HG03097 (cell line): ENCODE data around the gene NSMF.
A peak's percentile ranks its signal among the peaks of the same experiment; 100 is the strongest.
"Not testable (repeated sequence)": the region's sequence is repeated elsewhere in the genome, so short reads cannot be mapped to it uniquely, and the experiment has no call there.

ENCODE experiments used
- ATAC-seq: cut with Tn5 transposase; IDR thresholded peaks from one replicate; pipeline ENCODE4 v1.9.1; 2021; ENCODE audit not compliant: unreplicated experiment, low FRiP score

Gene NSMF

GRCh38 chr9:137477778-137478612, 18.9 kb upstream of the NSMF start:
- no peak for ATAC-seq

GRCh38 chr9:137476856-137477255, 17.7 kb upstream of the NSMF start:
- ATAC-seq, result no peak

GRCh38 chr9:137475666-137476065, 16.5 kb upstream of the NSMF start:
- no peak for ATAC-seq

DNA sequence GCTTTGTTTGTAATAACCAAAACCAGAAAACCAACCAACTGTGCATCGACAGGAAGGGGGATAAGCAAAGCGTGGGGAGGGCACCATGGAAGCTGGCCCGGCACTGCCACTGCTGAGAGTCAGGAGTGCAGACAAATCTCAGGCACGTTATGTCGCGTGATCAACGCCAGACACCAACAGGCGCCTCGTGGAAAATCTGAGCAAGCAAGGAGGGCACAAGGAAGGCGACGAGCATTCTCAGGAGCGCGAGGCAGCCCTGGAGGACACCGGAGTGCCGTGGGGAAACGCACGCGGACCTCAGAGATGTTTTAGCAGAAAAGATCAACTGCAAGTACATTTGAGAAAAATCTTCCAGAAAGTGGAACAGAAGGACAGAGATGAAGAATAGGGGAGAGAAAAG, 15.1 kb upstream of the NSMF start:
- no peak for ATAC-seq

DNA sequence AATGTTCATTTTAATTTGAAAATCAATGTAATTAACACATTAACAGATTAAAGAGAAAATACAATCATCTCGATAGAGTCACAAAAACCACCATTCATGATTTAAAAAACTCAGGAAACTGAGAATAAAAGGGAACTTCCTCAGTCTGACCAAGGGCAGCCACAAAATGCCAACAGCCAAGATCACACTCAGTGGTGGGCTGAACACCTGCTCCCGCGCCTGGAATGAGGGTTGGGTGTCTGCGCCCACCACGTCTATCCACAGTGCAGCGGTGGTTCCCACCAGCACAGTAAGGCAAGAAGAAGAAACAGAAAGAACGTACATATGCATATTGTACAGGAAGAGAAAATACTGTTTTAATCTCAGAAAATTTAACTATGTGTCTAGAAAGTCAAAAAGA, 11.7 kb upstream of the NSMF start:
- ATAC-seq, result no peak

DNA sequence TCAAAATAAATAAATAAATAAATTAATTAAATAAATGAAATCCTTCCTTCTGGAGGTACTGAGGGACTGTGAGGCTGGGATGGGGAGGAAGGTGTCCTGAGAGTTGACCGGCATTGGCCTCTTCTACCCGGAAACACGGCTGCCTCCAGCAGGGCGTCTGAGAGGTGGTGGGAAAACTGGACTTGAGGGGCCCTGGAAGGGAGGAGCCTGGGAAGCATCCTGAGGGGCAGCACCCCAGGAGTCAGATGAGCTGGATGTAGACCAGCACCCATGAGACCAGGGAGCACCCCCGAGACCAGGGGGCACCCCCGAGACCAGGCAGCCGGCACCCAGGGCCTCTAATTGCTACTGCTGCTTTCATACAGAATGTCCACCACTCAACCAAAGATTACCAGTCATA, 8.8 kb upstream of the NSMF start:
- ATAC-seq, result no peak

DNA sequence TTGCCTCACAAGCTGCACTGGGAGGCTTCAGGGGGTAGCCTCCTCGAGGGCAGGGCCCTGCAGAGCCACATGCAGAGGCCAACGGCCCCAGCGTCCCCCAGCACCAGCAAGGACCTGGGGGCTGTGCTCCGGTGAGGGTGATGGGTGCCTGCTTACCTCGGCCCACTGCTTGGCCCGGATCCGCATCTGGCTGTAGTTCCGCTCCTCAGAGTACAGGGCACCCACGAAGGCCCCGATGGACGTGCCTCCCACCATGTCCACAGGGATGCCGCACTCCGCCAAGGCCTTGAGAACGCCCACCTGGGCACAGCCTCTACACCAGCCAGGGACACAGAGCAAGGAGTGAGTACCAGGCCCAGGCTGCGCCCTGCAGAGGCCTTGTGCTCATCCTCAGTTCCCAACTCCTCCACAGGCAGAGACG, 8.0 kb upstream of the NSMF start:
- ATAC-seq, result no peak

DNA sequence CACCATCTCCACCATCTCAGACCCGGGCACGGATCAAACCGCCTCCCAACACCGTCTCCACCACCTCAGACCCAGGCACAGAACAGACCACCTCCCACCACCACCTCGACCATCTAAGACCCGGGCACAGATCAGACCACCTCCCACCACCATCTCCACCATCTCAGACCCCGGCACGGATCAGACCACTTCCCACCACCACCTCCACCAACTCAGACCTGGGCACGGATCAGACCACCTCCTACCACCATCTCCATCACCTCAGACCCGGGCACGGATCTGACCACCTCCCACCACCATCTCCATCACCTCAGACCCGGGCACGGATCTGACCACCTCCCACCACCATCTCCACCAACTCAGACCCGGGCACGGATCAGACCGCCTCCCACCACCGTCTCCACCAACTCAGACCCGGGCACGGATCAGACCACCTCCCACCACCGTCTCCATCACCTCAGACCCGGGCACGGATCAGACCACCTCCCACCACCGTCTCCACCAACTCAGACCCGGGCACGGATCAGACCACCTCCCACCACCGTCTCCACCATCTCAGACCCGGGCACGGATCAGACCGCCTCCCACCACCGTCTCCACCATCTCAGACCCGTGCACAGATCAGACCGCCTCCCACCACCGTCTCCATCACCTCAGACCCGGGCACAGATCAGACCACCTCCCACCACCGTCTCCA, 7.4 kb upstream of the NSMF start:
- ATAC-seq, result not testable (repeated sequence)

GRCh38 chr9:137465720-137466388, 6.7 kb upstream of the NSMF start:
- ATAC-seq, result no peak

DNA sequence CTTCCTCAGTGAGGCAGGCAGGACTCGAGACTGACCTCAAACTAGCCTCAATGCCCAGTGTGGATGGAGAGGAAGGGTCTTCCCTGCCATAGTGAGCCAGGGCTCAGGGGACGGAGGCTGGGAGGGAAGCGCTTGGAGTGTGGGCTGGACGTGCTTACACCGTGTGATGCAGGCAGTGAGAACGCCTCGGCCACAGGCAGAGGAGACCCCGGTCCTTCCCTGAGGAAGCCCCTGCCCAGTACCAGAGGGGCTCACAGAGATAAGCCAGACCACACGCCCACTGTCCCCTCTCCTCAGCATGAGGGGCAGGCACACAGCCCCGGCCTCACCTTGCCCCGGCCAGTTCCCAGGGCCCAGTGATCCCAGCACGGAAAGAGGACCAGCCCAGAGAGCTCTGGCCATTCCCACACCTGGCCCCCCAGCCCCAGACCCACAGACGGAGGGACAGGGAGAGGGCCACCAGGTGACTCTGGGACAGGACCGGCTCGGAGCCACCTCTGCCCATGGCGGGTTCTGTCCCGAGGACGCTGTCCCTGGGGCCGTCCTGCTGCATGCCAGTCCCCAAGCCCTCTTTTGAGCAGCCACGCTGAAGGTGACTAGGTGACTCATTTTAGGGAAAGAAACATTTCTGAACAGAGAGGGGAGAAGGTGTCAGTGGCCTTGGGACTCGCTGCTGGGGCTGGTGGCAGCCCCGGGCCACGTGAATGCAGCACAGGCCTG, 6.0 kb upstream of the NSMF start:
- no peak for ATAC-seq

- ATAC-seq, result no peak
Observed at GRCh38 chr9:137464291-137464999, 5.3 kb upstream of the NSMF start.

- no peak for ATAC-seq
Observed at GRCh38 chr9:137463931-137464290, 4.8 kb upstream of the NSMF start.

DNA sequence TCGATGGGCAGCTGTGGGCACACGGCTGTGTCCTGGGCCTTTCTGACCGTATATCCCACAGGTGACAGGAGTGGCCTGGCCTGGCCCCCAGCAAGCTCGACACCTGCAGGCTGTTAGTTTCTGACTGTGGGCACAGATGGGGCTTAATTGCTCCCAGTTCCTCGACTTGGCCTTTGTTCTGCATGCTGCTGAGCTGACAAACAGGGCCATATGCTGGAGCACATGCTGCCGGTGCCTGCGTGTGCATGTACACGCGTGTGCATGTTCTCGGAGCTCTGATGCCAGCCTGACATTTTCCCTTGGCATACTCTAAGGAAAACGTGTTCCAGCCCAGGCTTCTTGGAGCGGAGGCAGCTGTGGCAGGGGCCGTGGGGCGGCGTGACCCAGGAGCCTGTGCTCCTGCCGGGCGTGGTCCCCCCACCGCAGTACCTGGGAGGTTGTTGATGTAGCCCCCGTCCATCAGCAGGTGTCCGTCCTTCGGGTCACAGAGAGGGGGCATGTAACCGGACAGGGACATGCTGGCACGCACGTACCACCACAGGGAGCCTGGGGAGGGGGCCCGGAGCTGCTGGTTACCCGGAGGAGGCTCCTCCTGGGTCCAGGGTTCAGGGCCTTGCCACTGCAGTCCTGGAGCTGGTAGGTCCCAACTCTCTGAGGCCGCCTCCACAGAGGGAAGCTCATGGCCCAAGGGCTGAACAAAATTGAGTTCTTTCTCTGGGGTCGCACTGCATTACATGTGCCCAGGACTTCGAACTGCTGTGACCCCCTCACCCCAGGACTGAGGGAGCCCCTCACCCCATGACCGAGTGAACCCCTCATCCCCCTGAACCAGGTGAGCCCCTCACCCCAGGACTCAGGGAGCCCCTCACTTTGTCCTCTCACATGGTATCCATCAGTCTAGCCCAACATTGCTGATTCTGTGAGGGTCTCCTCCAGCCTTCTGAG, 4.1 kb upstream of the NSMF start:
- no peak for ATAC-seq

- ATAC-seq, result no peak
Observed at GRCh38 chr9:137462396-137462985, 3.4 kb upstream of the NSMF start.

- ATAC-seq, result peak; percentile 63
Observed at GRCh38 chr9:137461663-137462395, 2.7 kb upstream of the NSMF start.

DNA sequence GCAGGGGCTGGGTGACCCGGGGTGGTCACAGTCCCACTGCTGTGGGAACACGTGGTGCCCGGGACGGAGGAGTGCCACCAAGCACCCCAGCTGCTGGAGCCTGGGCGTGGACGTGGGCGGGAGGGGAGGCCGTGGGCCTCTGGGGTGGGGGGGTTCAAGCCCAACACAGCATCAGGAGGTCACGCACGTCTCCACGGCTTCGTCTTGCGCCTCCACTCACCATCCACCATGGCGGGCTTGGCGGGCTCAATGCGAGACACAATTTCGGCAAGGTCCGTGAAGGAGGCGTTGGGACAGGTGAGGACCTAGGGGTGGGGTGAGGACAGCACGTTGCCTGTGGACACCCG, 2.2 kb upstream of the NSMF start:
- no peak for ATAC-seq

GRCh38 chr9:137460363-137461315, 1.5 kb upstream of the NSMF start:
- no peak for ATAC-seq
